PFSK-1 (cell line): Measurements from ENCODE around the gene NIF3L1.

ENCODE experiments used
- FOXP2 ChIP-seq: optimal IDR thresholded peaks from 2 replicates; pipeline ENCODE3; 2011; ENCODE audit warnings: borderline replicate concordance, control low read depth, inconsistent platforms; ENCODE audit not compliant: insufficient read depth; ENCODE audit errors: extremely low read length, extremely low read depth
- POLR2AphosphoS5 ChIP-seq: IDR thresholded peaks from 2 replicates; pipeline ENCODE4 v1.6.1; 2012; ENCODE audit warnings: low read depth, mild to moderate bottlenecking, control low read depth, low read length, moderate library complexity
- SIN3A ChIP-seq: IDR thresholded peaks from 2 replicates; pipeline ENCODE4 v1.6.1; 2012; ENCODE audit warnings: mild to moderate bottlenecking, low read length, moderate library complexity, borderline replicate concordance; ENCODE audit not compliant: insufficient read depth
- TAF1 ChIP-seq: IDR thresholded peaks from 2 replicates; pipeline ENCODE4 v1.6.1; 2012; ENCODE audit warnings: low read length, control low read depth, borderline replicate concordance; ENCODE audit not compliant: insufficient read depth
- TF ChIP-seq, protein P1 (sequence below), 2 experiments: IDR thresholded peaks; 2 replicates each; pipeline versions ENCODE4 v1.6.1 to v1.8.0; 2011 to 2012; ENCODE audit warnings: low read depth in 2 of 2, low read length in 2 of 2, control low read depth in 1 of 2, inconsistent platforms in 1 of 2, mild to moderate bottlenecking in 1 of 2, moderate library complexity in 1 of 2; ENCODE audit not compliant: insufficient read depth in 1 of 2

DNA sequence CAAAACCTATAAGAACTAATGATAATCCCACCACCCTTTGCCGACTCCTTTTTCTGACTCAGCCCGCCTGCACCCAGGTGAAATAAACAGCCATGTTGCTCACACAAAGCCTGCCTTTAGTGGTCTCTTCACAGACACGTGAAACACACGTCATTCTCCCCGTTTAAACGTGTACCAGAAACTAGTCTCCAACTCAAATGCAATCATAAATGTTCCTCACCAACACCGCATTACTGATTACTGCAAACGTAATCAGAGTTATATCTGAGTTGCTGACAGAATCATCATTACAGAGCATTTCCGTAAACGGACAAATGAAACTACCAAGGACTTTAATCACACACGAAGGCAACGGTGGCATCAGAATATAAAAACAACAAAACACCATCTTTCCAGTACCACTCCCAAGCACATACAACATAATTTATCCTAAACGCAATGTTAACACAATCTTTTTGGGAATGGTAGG lies 26.6 kb upstream of the NIF3L1 start:
- TF ChIP-seq SIN3A (no peak), TAF1 (no peak), FOXP2 (no peak), POLR2AphosphoS5 (no peak)
- TF ChIP-seq, protein P1, sequence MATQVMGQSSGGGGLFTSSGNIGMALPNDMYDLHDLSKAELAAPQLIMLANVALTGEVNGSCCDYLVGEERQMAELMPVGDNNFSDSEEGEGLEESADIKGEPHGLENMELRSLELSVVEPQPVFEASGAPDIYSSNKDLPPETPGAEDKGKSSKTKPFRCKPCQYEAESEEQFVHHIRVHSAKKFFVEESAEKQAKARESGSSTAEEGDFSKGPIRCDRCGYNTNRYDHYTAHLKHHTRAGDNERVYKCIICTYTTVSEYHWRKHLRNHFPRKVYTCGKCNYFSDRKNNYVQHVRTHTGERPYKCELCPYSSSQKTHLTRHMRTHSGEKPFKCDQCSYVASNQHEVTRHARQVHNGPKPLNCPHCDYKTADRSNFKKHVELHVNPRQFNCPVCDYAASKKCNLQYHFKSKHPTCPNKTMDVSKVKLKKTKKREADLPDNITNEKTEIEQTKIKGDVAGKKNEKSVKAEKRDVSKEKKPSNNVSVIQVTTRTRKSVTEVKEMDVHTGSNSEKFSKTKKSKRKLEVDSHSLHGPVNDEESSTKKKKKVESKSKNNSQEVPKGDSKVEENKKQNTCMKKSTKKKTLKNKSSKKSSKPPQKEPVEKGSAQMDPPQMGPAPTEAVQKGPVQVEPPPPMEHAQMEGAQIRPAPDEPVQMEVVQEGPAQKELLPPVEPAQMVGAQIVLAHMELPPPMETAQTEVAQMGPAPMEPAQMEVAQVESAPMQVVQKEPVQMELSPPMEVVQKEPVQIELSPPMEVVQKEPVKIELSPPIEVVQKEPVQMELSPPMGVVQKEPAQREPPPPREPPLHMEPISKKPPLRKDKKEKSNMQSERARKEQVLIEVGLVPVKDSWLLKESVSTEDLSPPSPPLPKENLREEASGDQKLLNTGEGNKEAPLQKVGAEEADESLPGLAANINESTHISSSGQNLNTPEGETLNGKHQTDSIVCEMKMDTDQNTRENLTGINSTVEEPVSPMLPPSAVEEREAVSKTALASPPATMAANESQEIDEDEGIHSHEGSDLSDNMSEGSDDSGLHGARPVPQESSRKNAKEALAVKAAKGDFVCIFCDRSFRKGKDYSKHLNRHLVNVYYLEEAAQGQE (IDR thresholded peaks at IDR 0.05; ENCODE audit: insufficient read depth in 1 of 2, low read depth in 2 of 2, low read length in 2 of 2) = no peak
